HG03520 (cell line): ENCODE results near the gene RYR1.
"Not testable (repeated sequence)": the region's sequence is repeated elsewhere in the genome, so short reads cannot be mapped to it uniquely, and the experiment has no call there.

Source experiments
- ATAC-seq: cut with Tn5 transposase; IDR thresholded peaks from one replicate; pipeline ENCODE4 v1.9.1; 2021; ENCODE audit warnings: mild to moderate bottlenecking, moderate library complexity; ENCODE audit not compliant: unreplicated experiment

The RYR1 gene

GRCh38 chr19:38602856-38603255 lies 169.4 kb downstream of the RYR1 start:
- not testable (repeated sequence) for ATAC-seq

- ATAC-seq, result no peak
Observed at GRCh38 chr19:38606131-38606530, 172.6 kb downstream of the RYR1 start.

- no peak for ATAC-seq
Observed at GRCh38 chr19:38614289-38614688, 180.8 kb downstream of the RYR1 start.

GRCh38 chr19:38615007-38615581 lies 181.6 kb downstream of the RYR1 start:
- ATAC-seq, result no peak

GRCh38 chr19:38616265-38616664 lies 182.8 kb downstream of the RYR1 start:
- ATAC-seq, result no peak

GRCh38 chr19:38617283-38617763 lies 183.8 kb downstream of the RYR1 start:
- ATAC-seq, result no peak

- peak; percentile 43 for ATAC-seq
Observed at GRCh38 chr19:38617764-38618589, 184.5 kb downstream of the RYR1 start, which contains the start of gene MAP4K1. TSS of gene MAP4K1 (minus strand) at chr19:38617953. CDS start at chr19:38617895, 58 bp downstream.

GRCh38 chr19:38618590-38619360 lies 185.3 kb downstream of the RYR1 start, which contains the start of gene EIF3K:
TSS of gene EIF3K (plus strand) at chr19:38619188. CDS start at chr19:38619269, 81 bp downstream.
- peak; percentile 64 for ATAC-seq

- ATAC-seq, result no peak
Observed at GRCh38 chr19:38619361-38620174, 186.1 kb downstream of the RYR1 start.

- ATAC-seq, result no peak
Observed at GRCh38 chr19:38624822-38625221, 191.3 kb downstream of the RYR1 start.

GRCh38 chr19:38626401-38626800 lies 192.9 kb downstream of the RYR1 start:
- no peak for ATAC-seq

- no peak for ATAC-seq
Observed at GRCh38 chr19:38629568-38629967, 196.1 kb downstream of the RYR1 start.

- not testable (repeated sequence) for ATAC-seq
Observed at GRCh38 chr19:38631301-38631700, 197.8 kb downstream of the RYR1 start.

GRCh38 chr19:38631811-38632475 lies 198.5 kb downstream of the RYR1 start:
- not testable (repeated sequence) for ATAC-seq

GRCh38 chr19:38632476-38633213 lies 199.2 kb downstream of the RYR1 start:
- ATAC-seq, result no peak

GRCh38 chr19:38634757-38635482 lies 201.4 kb downstream of the RYR1 start:
- no peak for ATAC-seq

GRCh38 chr19:38635483-38636399 lies 202.2 kb downstream of the RYR1 start:
- ATAC-seq, result no peak
